GM12878 (cell line): ENCODE measurements around the gene PRRT3. TPM values are rescaled to one million over a fixed set of nuclear protein-coding genes. Genes with fewer than 3 reads are reported as not detected.

Source experiments
- ATAC-seq: fragments of 200-7000 bp; cut with Tn5 transposase; 3 replicates; pipeline ENCODE4 v1.9.1; 2020; ENCODE audit warnings: mild to moderate bottlenecking, moderate library complexity
- BruUV-seq: library from RNA; stranded (reverse); fragments of 400-500 nt; replicated peaks from 2 replicates; lab custom pipeline; 2021; lab: Mats Ljungman, UMichigan
- CTCF ChIA-PET: fragments of 300-600 bp; sonication (Branson Sonifier 250); formaldehyde crosslinking; extraction: SDS; loops from one replicate; lab custom pipeline; 2021; ENCODE audit warnings: inconsistent platforms; lab: Yijun Ruan, JAX
- POLR2A ChIA-PET: fragments of 350-600 bp; formaldehyde crosslinking; extraction: SDS; loops from one replicate; lab custom pipeline; 2021; ENCODE audit warnings: inconsistent platforms; lab: Charles Lee
- RAD21 ChIA-PET: fragments of 300-600 bp; sonication (Branson Sonifier 250); formaldehyde crosslinking; loops from one replicate; lab custom pipeline; 2023; ENCODE audit warnings: antibody characterized with exemption; ENCODE audit not compliant: unreplicated experiment; lab: Charles Lee
- SMC1A ChIA-PET: fragments of 300-600 bp; sonication (Branson Sonifier 250); formaldehyde crosslinking; loops from one replicate; lab custom pipeline; 2023; ENCODE audit not compliant: unreplicated experiment, uncharacterized antibody; lab: Charles Lee
- DNase-seq: peaks from one replicate; pipeline ENCODE4 v3.0.0-alpha.2; 2011; ENCODE audit warnings: low read depth, low spot score
- FAIRE-seq: peaks from 3 replicates; lab custom pipeline; 2011; peaks lifted over from hg19 to GRCh38; lab: Jason Lieb, UNC
- H2AFZ ChIP-seq: 2 replicates; pipeline ENCODE4 v1.6.0; 2011; ENCODE audit warnings: low read depth, low read length, control low read depth; ENCODE audit not compliant: control insufficient read depth
- H3K27ac ChIP-seq: 2 replicates; pipeline ENCODE4 v1.5.1; 2011; ENCODE audit warnings: control low read depth; ENCODE audit not compliant: control insufficient read depth, insufficient read depth
- H3K27me3 ChIP-seq, 2 experiments: replicated peaks in 1 of 2; 2 replicates each; pipeline versions ENCODE4 v1.6.0 to v1.6.1; 2011; ENCODE audit warnings: low read length in 1 of 2; ENCODE audit not compliant: control insufficient read depth in 2 of 2, insufficient read depth in 2 of 2
- H3K36me3 ChIP-seq, 2 experiments: 2 replicates each; pipeline ENCODE4 v1.5.1; 2011; ENCODE audit warnings: low read length in 1 of 2; ENCODE audit not compliant: control insufficient read depth in 2 of 2, insufficient read depth in 2 of 2
- H3K4me1 ChIP-seq: 2 replicates; pipeline ENCODE4 v1.6.1; 2011; ENCODE audit warnings: mild to moderate bottlenecking, low read length, moderate library complexity, mixed read lengths; ENCODE audit not compliant: control insufficient read depth, insufficient read depth
- H3K4me2 ChIP-seq: 2 replicates; pipeline ENCODE4 v1.6.0; 2011; ENCODE audit warnings: control low read depth; ENCODE audit not compliant: control insufficient read depth, insufficient read depth
- H3K4me3 ChIP-seq: fragments of 200-600 bp; sonication (generic); 2 replicates; pipeline ENCODE4 v1.5.1; 2016
- H3K79me2 ChIP-seq: 2 replicates; pipeline ENCODE4 v1.6.0; 2011; ENCODE audit warnings: low read length; ENCODE audit not compliant: control insufficient read depth, insufficient read depth
- H3K9ac ChIP-seq: 2 replicates; pipeline ENCODE4 v1.8.0; 2011; ENCODE audit warnings: low read length, control low read depth, mixed read lengths; ENCODE audit not compliant: control insufficient read depth, insufficient read depth
- H3K9me3 ChIP-seq: replicated peaks from 3 replicates; pipeline ENCODE4 v1.5.1; 2011; ENCODE audit warnings: mild to moderate bottlenecking, low read length; ENCODE audit not compliant: control insufficient read depth, insufficient read depth
- H4K20me1 ChIP-seq: 2 replicates; pipeline ENCODE4 v1.6.0; 2011; ENCODE audit not compliant: control insufficient read depth, insufficient read depth
- BACH1 ChIP-seq: fragments of 450-650 bp; IDR thresholded peaks from 2 replicates; pipeline ENCODE4 v1.6.1; 2017; ENCODE audit warnings: mild to moderate bottlenecking, borderline replicate concordance
- BMI1 ChIP-seq: fragments of 450-650 bp; IDR thresholded peaks from 2 replicates; pipeline ENCODE4 v1.6.1; 2016; ENCODE audit warnings: mild to moderate bottlenecking, moderate library complexity, borderline replicate concordance
- CBX5 ChIP-seq: sonication (generic); IDR thresholded peaks from 2 replicates; pipeline ENCODE4 v1.6.1; 2016; ENCODE audit warnings: low read depth, moderate library complexity, mild to moderate bottlenecking, inconsistent platforms
- CEBPB ChIP-seq, 2 experiments: fragments of 150-350 bp in 1 of 2; IDR thresholded peaks; 2 replicates each; pipeline ENCODE4 v1.6.1; 2012 to 2014; ENCODE audit warnings: low read depth in 2 of 2, low read length in 2 of 2, borderline replicate concordance in 1 of 2, inconsistent platforms in 1 of 2
- DPF2 ChIP-seq: fragments of 450-650 bp; IDR thresholded peaks from 2 replicates; pipeline ENCODE4 v1.6.1; 2017; ENCODE audit warnings: mild to moderate bottlenecking
- PML ChIP-seq: IDR thresholded peaks from 2 replicates; pipeline ENCODE4 v1.6.1; 2012; ENCODE audit warnings: low read length, inconsistent platforms
- POLR2A ChIP-seq: IDR thresholded peaks from 2 replicates; pipeline ENCODE4 v1.6.1; 2011; ENCODE audit warnings: low read depth, mild to moderate bottlenecking, low read length
- SPI1 ChIP-seq: IDR thresholded peaks from 2 replicates; pipeline ENCODE4 v1.6.1; 2011; ENCODE audit warnings: low read depth, mild to moderate bottlenecking, low read length, moderate library complexity, borderline replicate concordance; ENCODE audit not compliant: insufficient read depth
- TCF12 ChIP-seq: IDR thresholded peaks from 2 replicates; pipeline ENCODE4 v1.6.1; 2011; ENCODE audit warnings: low read depth, mild to moderate bottlenecking, low read length
- YBX1 ChIP-seq: fragments of 450-650 bp; IDR thresholded peaks from 2 replicates; pipeline ENCODE4 v1.6.1; 2016; ENCODE audit warnings: antibody characterized with exemption
- ZBTB11 ChIP-seq: fragments of 450-650 bp; formaldehyde crosslinking; IDR thresholded peaks from 2 replicates; pipeline ENCODE4 v1.5.0; 2022; ENCODE audit warnings: mild to moderate bottlenecking, missing genetic modification characterization
- WGBS: methylation state at CpG from one replicate; pipeline ENCODE4 v1.1.6; 2016; ENCODE audit warnings: low lambda C conversion rate; ENCODE audit not compliant: insufficient replicate concordance, insufficient coverage; ENCODE audit errors: missing lambda C conversion rate; 5-methylcytosine and 5-hydroxymethylcytosine counted together
- in situ Hi-C: fragments of 300-500 bp; cut with MboI; formaldehyde crosslinking; loops from 9 replicates; pipeline ENCODE4 v1.14.3; 2018; ENCODE audit warnings: mixed read lengths
- intact Hi-C: fragments of 100-400 bp; cut with micrococcal nuclease; formaldehyde crosslinking; loops from one replicate; pipeline ENCODE4 v1.14.2; 2022; ENCODE audit not compliant: unreplicated experiment
- polyA plus RNA-seq, 11 experiments: library from polyadenylated mRNA; depleted of rRNA in 4 of 11; unstranded in 6 of 11; stranded (reverse) in 5 of 11; fragments of >200 nt; fragmentation: Nextera tagmentation in 4 of 11; fragmentation: Illumina TruSeq in 1 of 11; extraction: Ambion mirVana in 4 of 11; extraction: Trizol in 1 of 11; gene quantifications; 1 replicate in 1 of 11; 2 replicates in 10 of 11; pipeline versions ENCODE4 v1.2.1 to v1.2.3, GENCODE V29; 2011 to 2016; ENCODE audit warnings: inconsistent platforms in 2 of 11, missing spikeins in 2 of 11, low read depth in 1 of 11
- total RNA-seq, 4 experiments: library from RNA; depleted of rRNA in 3 of 4; stranded (reverse); fragments of >200 nt in 3 of 4; fragmentation: Illumina TruSeq in 1 of 4; extraction: Trizol in 1 of 4; gene quantifications; 2 replicates each; pipeline versions ENCODE4 v1.2.1 to v1.2.3, GENCODE V29; 2013 to 2021
- TF ChIP-seq, protein P1 (sequence below): fragments of 450-650 bp; IDR thresholded peaks from 2 replicates; pipeline ENCODE4 v1.6.1; 2017; ENCODE audit warnings: mild to moderate bottlenecking

Gene PRRT3
- total and polyA plus RNA-seq, 10 of the 15 experiments (the other 5 are each of a cell fraction or from before 2014, with no cell fraction given), result 0.53 to 18.0 (median 7.1) TPM

DNA sequence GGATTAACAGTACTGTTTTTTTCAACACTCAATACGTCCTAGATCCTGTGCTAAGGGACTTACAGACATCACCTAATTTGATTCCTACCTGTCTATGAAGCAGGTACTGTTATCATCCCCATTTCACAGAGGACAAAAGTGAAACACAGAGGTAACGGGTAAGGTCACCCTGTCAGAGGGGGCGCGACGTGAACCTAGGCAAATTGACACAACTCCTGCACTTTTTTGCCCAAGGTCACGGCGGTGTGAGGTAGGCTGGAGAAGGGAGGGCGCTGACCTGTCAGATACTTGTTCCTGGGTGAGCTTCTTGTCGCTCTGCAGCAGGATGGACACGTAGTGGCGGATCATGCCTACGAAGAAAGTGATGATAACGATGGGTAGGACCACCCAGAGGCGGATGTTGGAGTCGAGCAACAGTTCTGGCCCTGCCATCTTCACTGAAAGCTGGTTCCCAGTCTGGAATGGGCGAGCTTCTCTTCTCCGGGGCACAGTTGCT lies 34.1 kb upstream of the PRRT3 start:
- CTCF ChIA-PET, result interaction anchor here (0.7 to 2.7 kb wide), 4 partner anchors 9 to 336 kb away, joined by 3 to 12 read pairs (median 4); partner anchors contain the start of gene CRELD1
- peak overlapping the region; percentile 85 for H3K4me2 ChIP-seq
- SMC1A ChIA-PET, result interaction anchor here (0.8 to 2.6 kb wide), 3 partner anchors 23 to 51 kb away, joined by 3 to 11 read pairs (median 3); partner anchors contain the start of gene FANCD2
- H3K27me3 ChIP-seq, result no peaks in the 10 kb centered on the region
- TSS peak; percentile 77 for BruUV-seq
- peak overlapping the region; percentile 66 for H3K27ac ChIP-seq
- TF ChIP-seq BACH1, result no peak
- TF ChIP-seq DPF2, result peak; percentile 34; the same call in 1 of the 2 replicates
- H3K9me3 ChIP-seq, result no peaks in the 10 kb centered on the region
- intact Hi-C loops, result no loop called here
- no peaks in the 10 kb centered on the region; a peak in 1 of 4 replicates for H3K36me3 ChIP-seq
- no peaks in the 10 kb centered on the region for H4K20me1 ChIP-seq
- RAD21 ChIA-PET, result interaction anchor here (1.0 to 3.2 kb wide), 5 partner anchors 9 to 237 kb away, joined by 3 to 24 read pairs (median 5); partner anchors contain the start of genes CRELD1 and JAGN1
- ATAC-seq (peak; percentile 57), FAIRE-seq (no peak), DNase-seq (no peak)
- in situ Hi-C loops, result no loop called here
- peaks cover 41% of the 10 kb centered on the region for H3K79me2 ChIP-seq
- H3K9ac ChIP-seq, result peak overlapping the region; percentile 92
- 0 out of 2 replicates have a peak, but pooled peaks cover 3% of the 10 kb centered on the region for H3K4me1 ChIP-seq
- WGBS, result 5% methylated on average over 17 of the region's 17 CpGs
- H2AFZ ChIP-seq, result peak overlapping the region; percentile 92
- POLR2A ChIA-PET, result interaction anchor here (0.6 to 1.8 kb wide), 4 partner anchors 23 to 95 kb away, joined by 3 to 8 read pairs (median 3); partner anchors contain the start of genes JAGN1 and PRRT3
- H3K4me3 ChIP-seq, result peak overlapping the region; percentile 87

GRCh38 chr3:9980251-9980650 lies 28.0 kb upstream of the PRRT3 start:
- BruUV-seq, result no TSS peak
- H3K9me3 ChIP-seq, result no peaks in the 10 kb centered on the region
- H3K36me3 ChIP-seq, result peaks cover 0 to 6% of the 10 kb centered on the region in 2 experiments; a peak in 2 of 4 replicates
- no peak overlapping the region for H2AFZ ChIP-seq
- DNase-seq, result no peak
- H3K79me2 ChIP-seq, result peaks cover 10% of the 10 kb centered on the region
- in situ Hi-C loops (no loop called here), intact Hi-C loops (no loop called here)
- H3K4me2 ChIP-seq, result no peak overlapping the region
- ChIA-PET RAD21 (no interaction called here), POLR2A (interaction anchor here (0.5 to 0.7 kb wide), 3 partner anchors 45 to 351 kb away, joined by 4 to 5 read pairs (median 4); no protein-coding TSS in a partner anchor), SMC1A (no interaction called here), CTCF (interaction anchor here (0.6 kb wide), 1 partner anchor 58 kb away, joined by 3 read pairs; no protein-coding TSS in a partner anchor)
- H3K4me1 ChIP-seq, result no peaks in the 10 kb centered on the region
- no peak overlapping the region for H3K27ac ChIP-seq
- no peak overlapping the region for H3K4me3 ChIP-seq
- no peaks in the 10 kb centered on the region for H3K27me3 ChIP-seq
- 100% methylated on average over 2 of the region's 2 CpGs for WGBS
- no peak overlapping the region for H3K9ac ChIP-seq
- H4K20me1 ChIP-seq, result no peaks in the 10 kb centered on the region
- no peak for FAIRE-seq
- ATAC-seq, result no peak
- TF ChIP-seq TCF12, result no peak
- TF ChIP-seq, protein P1, sequence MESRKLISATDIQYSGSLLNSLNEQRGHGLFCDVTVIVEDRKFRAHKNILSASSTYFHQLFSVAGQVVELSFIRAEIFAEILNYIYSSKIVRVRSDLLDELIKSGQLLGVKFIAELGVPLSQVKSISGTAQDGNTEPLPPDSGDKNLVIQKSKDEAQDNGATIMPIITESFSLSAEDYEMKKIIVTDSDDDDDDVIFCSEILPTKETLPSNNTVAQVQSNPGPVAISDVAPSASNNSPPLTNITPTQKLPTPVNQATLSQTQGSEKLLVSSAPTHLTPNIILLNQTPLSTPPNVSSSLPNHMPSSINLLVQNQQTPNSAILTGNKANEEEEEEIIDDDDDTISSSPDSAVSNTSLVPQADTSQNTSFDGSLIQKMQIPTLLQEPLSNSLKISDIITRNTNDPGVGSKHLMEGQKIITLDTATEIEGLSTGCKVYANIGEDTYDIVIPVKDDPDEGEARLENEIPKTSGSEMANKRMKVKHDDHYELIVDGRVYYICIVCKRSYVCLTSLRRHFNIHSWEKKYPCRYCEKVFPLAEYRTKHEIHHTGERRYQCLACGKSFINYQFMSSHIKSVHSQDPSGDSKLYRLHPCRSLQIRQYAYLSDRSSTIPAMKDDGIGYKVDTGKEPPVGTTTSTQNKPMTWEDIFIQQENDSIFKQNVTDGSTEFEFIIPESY, result no peak
- no peak for TF ChIP-seq ZBTB11 (CRISPR knock-in tag)
- TF ChIP-seq CBX5, result no peak
- TF ChIP-seq PML, result no peak
- TF ChIP-seq YBX1, result no peak
- no peak for TF ChIP-seq BMI1
- no peak for TF ChIP-seq POLR2A
- TF ChIP-seq SPI1, result no peak
- TF ChIP-seq CEBPB (IDR thresholded peaks at IDR 0.05; ENCODE audit: borderline replicate concordance in 1 of 2, low read depth in 2 of 2, low read length in 2 of 2), result no peak
